Osteoblast (primary cell): Measurements from ENCODE around the gene DMAC2. TPM values are rescaled to one million over a fixed set of nuclear protein-coding genes. Genes with fewer than 3 reads are reported as not detected.

ENCODE experiments used
- DNase-seq: peaks from one replicate; pipeline ENCODE4 v3.0.0; 2011; ENCODE audit warnings: low spot score, mixed read lengths; ENCODE audit not compliant: insufficient read length; ENCODE audit errors: missing footprints
- H2AFZ ChIP-seq: 2 replicates; pipeline ENCODE4 v1.6.0; 2011; ENCODE audit warnings: mild to moderate bottlenecking, low read length
- H3K27ac ChIP-seq: 2 replicates; pipeline ENCODE4 v1.5.1; 2011; ENCODE audit warnings: mild to moderate bottlenecking, low read depth, low read length, moderate library complexity
- H3K27me3 ChIP-seq: 2 replicates; pipeline ENCODE4 v1.6.0; 2012; ENCODE audit warnings: mild to moderate bottlenecking, control low read depth, inconsistent platforms, low read length, moderate library complexity; ENCODE audit not compliant: insufficient read depth
- H3K36me3 ChIP-seq: 2 replicates; pipeline ENCODE4 v1.5.1; 2011; ENCODE audit warnings: mild to moderate bottlenecking, low read length, control low read depth, moderate library complexity; ENCODE audit not compliant: insufficient read depth
- H3K4me1 ChIP-seq: 2 replicates; pipeline ENCODE4 v1.5.1; 2011; ENCODE audit warnings: mild to moderate bottlenecking, low read length, control low read depth, moderate library complexity; ENCODE audit not compliant: insufficient read depth
- H3K4me2 ChIP-seq: 2 replicates; pipeline ENCODE4 v1.6.0; 2011; ENCODE audit warnings: mild to moderate bottlenecking, low read length; ENCODE audit not compliant: insufficient read depth
- H3K4me3 ChIP-seq: fragments of 200-600 bp; sonication (generic); 3 replicates; pipeline ENCODE4 v1.5.1; 2012; ENCODE audit warnings: mild to moderate bottlenecking, low read length, inconsistent platforms; ENCODE audit not compliant: insufficient read depth
- H3K79me2 ChIP-seq: 2 replicates; pipeline ENCODE4 v1.6.0; 2012; ENCODE audit warnings: mild to moderate bottlenecking, low read length, control low read depth, inconsistent platforms; ENCODE audit not compliant: insufficient read depth
- H3K9me3 ChIP-seq: 2 replicates; pipeline ENCODE4 v1.5.1; 2011; ENCODE audit warnings: low read depth, low read length, control low read depth
- H4K20me1 ChIP-seq: 2 replicates; pipeline ENCODE4 v1.6.0; 2012; ENCODE audit warnings: mild to moderate bottlenecking, low read length, control low read depth; ENCODE audit not compliant: insufficient read depth
- total RNA-seq: library from RNA; depleted of rRNA; stranded (reverse); fragments of >200 nt; gene quantifications from 2 replicates; pipeline ENCODE4 v1.2.3, GENCODE V29; 2012
- TF ChIP-seq, protein P1 (sequence below): IDR thresholded peaks from 2 replicates; pipeline ENCODE4 v1.5.1; 2011; ENCODE audit warnings: mild to moderate bottlenecking, low read depth, low read length, moderate library complexity; ENCODE audit errors: extremely low read depth

The DMAC2 gene
- total RNA-seq, 1 donor, result 30.0 TPM

DNA sequence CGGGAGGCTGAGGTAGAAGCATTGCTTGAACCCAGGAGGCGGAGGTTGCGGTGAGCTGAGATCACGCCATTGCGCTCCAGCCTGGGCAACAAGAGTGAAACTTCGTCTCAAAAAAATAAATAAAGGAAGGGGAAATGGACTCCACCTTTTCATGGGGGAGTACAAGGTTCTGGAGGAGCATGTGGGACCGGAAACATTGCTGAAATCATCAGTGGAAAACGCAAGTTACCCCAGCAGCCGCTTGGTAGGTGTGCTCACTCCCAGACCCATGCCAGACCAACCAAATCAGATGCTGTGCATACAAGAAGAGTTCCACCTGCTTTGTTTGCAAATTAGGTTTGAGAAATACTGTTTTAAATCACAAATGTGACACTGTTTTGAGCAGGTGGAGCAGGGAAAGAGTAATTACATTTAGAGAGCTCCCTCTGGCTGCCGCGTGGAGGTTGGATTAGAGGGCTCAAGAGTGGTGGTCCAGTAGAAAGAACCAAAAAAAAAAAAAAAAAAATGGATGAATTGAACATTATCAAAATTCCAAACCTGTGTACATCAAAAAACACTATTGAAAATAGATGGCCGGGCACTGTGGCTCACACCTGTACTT is 8.1 kb upstream of the DMAC2 start:
- H3K27me3 ChIP-seq, result peaks cover 7% of the 10 kb centered on the region
- TF ChIP-seq, protein P1, sequence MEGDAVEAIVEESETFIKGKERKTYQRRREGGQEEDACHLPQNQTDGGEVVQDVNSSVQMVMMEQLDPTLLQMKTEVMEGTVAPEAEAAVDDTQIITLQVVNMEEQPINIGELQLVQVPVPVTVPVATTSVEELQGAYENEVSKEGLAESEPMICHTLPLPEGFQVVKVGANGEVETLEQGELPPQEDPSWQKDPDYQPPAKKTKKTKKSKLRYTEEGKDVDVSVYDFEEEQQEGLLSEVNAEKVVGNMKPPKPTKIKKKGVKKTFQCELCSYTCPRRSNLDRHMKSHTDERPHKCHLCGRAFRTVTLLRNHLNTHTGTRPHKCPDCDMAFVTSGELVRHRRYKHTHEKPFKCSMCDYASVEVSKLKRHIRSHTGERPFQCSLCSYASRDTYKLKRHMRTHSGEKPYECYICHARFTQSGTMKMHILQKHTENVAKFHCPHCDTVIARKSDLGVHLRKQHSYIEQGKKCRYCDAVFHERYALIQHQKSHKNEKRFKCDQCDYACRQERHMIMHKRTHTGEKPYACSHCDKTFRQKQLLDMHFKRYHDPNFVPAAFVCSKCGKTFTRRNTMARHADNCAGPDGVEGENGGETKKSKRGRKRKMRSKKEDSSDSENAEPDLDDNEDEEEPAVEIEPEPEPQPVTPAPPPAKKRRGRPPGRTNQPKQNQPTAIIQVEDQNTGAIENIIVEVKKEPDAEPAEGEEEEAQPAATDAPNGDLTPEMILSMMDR, result no peak

DNA sequence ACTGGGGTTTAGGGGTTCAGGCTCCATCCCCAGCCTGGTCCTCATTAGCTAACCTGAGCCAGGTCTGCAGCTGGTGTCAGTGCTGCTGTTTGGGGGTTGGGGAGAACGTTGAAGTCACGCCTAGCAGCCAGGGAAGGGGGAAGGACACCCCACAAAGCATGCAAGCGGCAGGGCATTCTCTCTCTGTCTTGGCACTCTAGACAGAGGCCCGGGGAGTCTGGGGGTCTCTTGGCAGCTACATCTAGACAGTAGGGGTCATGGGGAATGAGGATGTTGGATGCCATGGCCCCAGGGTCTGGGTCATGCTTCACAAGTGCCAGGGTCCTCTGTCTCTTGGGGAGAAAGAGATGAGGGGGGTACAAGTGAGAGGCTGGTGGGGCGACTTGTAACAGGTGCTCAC is 5.9 kb upstream of the DMAC2 start:
- peaks cover 7% of the 10 kb centered on the region for H3K27me3 ChIP-seq
- H3K9me3 ChIP-seq, result no peaks in the 10 kb centered on the region
- H3K36me3 ChIP-seq, result no peaks in the 10 kb centered on the region
- no peak overlapping the region for H3K4me2 ChIP-seq
- no peaks in the 10 kb centered on the region for H4K20me1 ChIP-seq
- H3K4me3 ChIP-seq, result no peak overlapping the region
- TF ChIP-seq, protein P1, result no peak
- peak; percentile 58 for DNase-seq
- H3K4me1 ChIP-seq, result no peaks in the 10 kb centered on the region
- no peak overlapping the region for H2AFZ ChIP-seq
- H3K79me2 ChIP-seq, result no peaks in the 10 kb centered on the region
- H3K27ac ChIP-seq, result no peak overlapping the region

More for the DNA sequence above, 8.1 kb upstream of the DMAC2 start:
- Histone ChIP-seq H3K36me3 (no peaks in the 10 kb centered on the region), H3K4me1 (no peaks in the 10 kb centered on the region), H3K9me3 (no peaks in the 10 kb centered on the region), H3K4me2 (no peak overlapping the region), H3K79me2 (no peaks in the 10 kb centered on the region), H3K27ac (no peak overlapping the region), H4K20me1 (no peaks in the 10 kb centered on the region), H2AFZ (no peak overlapping the region), H3K4me3 (no peak overlapping the region)
- peak; percentile 17 for DNase-seq

DNA sequence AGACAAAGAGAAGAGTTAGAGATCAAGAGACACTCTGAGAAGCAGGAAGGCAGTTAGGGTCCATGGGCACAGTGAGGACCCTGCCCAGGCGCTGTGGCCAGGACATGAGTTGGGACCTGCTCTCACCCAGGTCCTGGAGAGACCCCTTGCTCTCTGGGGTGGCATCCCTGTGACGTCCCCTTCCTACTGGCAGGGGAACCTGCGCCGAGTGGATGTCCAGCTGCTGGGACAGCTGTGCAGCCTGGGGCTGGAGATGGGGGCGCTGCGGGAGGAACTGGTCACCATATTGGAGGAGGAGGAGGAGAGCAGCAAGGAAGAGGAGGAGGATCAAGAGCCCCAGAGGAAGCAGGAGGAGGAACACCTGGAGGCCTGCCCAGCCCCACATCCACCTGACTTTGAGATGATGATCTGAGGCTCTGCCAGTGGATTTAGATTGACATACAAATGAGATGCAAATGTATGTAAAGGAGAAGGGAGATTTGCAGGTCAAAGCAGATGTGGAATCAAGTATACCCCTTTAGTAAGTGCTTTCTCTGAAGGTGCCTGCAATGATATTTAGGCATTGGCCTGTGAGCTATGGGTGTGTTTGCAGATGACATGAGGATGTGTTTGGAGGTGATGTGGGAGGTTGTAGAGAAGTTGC is 4.2 kb upstream of the DMAC2 start:
- H4K20me1 ChIP-seq, result no peaks in the 10 kb centered on the region
- H3K9me3 ChIP-seq, result no peaks in the 10 kb centered on the region

More for the DNA sequence above, 4.2 kb upstream of the DMAC2 start:
- Histone ChIP-seq H3K4me3 (no peak overlapping the region), H3K27me3 (peaks cover 7% of the 10 kb centered on the region), H3K4me1 (peaks cover 4% of the 10 kb centered on the region), H3K36me3 (no peaks in the 10 kb centered on the region), H3K27ac (no peak overlapping the region), H3K4me2 (no peak overlapping the region), H3K79me2 (no peaks in the 10 kb centered on the region), H2AFZ (no peak overlapping the region)
- TF ChIP-seq, protein P1, result no peak
- DNase-seq, result peak; percentile 35
